ENCODE results near the gene KIAA0753. TPM values are rescaled to one million over a fixed set of nuclear protein-coding genes. Genes with fewer than 3 reads are reported as not detected.

The KIAA0753 gene
- total and polyA plus RNA-seq, 2 donors from 2014 or later: 4.2 to 21.8 TPM

GRCh38 chr17:6684881-6685767, 44.6 kb upstream of the KIAA0753 start:
- H3K9me3 ChIP-seq (ENCODE audit: control insufficient read depth in 2 of 3, insufficient read depth in 1 of 3, low read length in 3 of 3): no peaks in the 10 kb centered on the region
- TF ChIP-seq CTCF (IDR thresholded peaks at IDR 0.05; ENCODE audit: borderline replicate concordance, extremely low read depth, insufficient read depth): no peak
- no peak overlapping the region for H3K4me3 ChIP-seq (ENCODE audit: low read length in 3 of 3)
- FAIRE-seq (no peak), DNase-seq (peak in 1 of 5 donors; percentile 38)
- no peaks in the 10 kb centered on the region for H3K4me1 ChIP-seq (ENCODE audit: control insufficient read depth in 2 of 3, insufficient read depth in 2 of 3, low read depth in 1 of 3, low read length in 3 of 3)
- intact Hi-C loops (cut with DNase I): no loop called here
- H3K9ac ChIP-seq (ENCODE audit: low read length in 3 of 3): no peak overlapping the region
- H3K36me3 ChIP-seq (ENCODE audit: control insufficient read depth in 2 of 3, insufficient read depth in 3 of 3, low read length in 3 of 3): no peaks in the 10 kb centered on the region
- no peaks in the 10 kb centered on the region for H3K27me3 ChIP-seq (ENCODE audit: control insufficient read depth, insufficient read depth, low read length)
- H3K27ac ChIP-seq (ENCODE audit: low read depth in 2 of 2, low read length in 2 of 2): no peak overlapping the region

DNA sequence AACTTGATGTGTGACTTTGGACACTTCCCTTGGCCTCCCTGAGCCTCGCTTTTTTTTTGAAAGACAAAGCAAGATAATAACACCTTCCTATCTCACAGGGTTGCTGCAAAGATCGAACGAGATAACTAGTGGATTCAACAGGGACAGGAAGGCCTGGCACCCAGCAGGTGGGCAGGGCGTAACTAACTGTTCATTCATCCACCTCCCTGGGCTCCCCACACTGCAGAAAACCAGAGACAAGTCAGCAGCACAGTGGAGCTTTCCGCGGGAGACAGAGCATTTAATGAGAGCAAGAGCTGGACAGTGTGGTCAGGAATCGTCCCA, 43.9 kb upstream of the KIAA0753 start:
- no peak for TF ChIP-seq CTCF (IDR thresholded peaks at IDR 0.05; ENCODE audit: borderline replicate concordance, extremely low read depth, insufficient read depth)
- Histone ChIP-seq H3K27ac (ENCODE audit: low read depth in 2 of 2, low read length in 2 of 2) (no peak overlapping the region), H3K9ac (ENCODE audit: low read length in 3 of 3) (no peak overlapping the region), H3K4me1 (ENCODE audit: control insufficient read depth in 2 of 3, insufficient read depth in 2 of 3, low read depth in 1 of 3, low read length in 3 of 3) (no peaks in the 10 kb centered on the region), H3K36me3 (ENCODE audit: control insufficient read depth in 2 of 3, insufficient read depth in 3 of 3, low read length in 3 of 3) (no peaks in the 10 kb centered on the region), H3K27me3 (ENCODE audit: control insufficient read depth, insufficient read depth, low read length) (no peaks in the 10 kb centered on the region), H3K4me3 (ENCODE audit: low read length in 3 of 3) (no peak overlapping the region), H3K9me3 (ENCODE audit: control insufficient read depth in 2 of 3, insufficient read depth in 1 of 3, low read length in 3 of 3) (no peaks in the 10 kb centered on the region)
- intact Hi-C loops (cut with DNase I): no loop called here
- DNase-seq (peak in 1 of 5 donors; percentile 15), FAIRE-seq (no peak)

- Histone ChIP-seq H3K27ac (ENCODE audit: low read depth in 2 of 2, low read length in 2 of 2) (no peak overlapping the region), H3K36me3 (ENCODE audit: control insufficient read depth in 2 of 3, insufficient read depth in 3 of 3, low read length in 3 of 3) (no peaks in the 10 kb centered on the region), H3K9ac (ENCODE audit: low read length in 3 of 3) (no peak overlapping the region), H3K9me3 (ENCODE audit: control insufficient read depth in 2 of 3, insufficient read depth in 1 of 3, low read length in 3 of 3) (no peaks in the 10 kb centered on the region), H3K27me3 (ENCODE audit: control insufficient read depth, insufficient read depth, low read length) (no peaks in the 10 kb centered on the region), H3K4me1 (ENCODE audit: control insufficient read depth in 2 of 3, insufficient read depth in 2 of 3, low read depth in 1 of 3, low read length in 3 of 3) (no peaks in the 10 kb centered on the region), H3K4me3 (ENCODE audit: low read length in 3 of 3) (no peak overlapping the region)
- peak in 1 of 5 donors; percentile 21 for DNase-seq
- TF ChIP-seq CTCF (IDR thresholded peaks at IDR 0.05; ENCODE audit: borderline replicate concordance, extremely low read depth, insufficient read depth): no peak
- intact Hi-C loops (cut with DNase I): no loop called here
- FAIRE-seq: no peak
Observed at GRCh38 chr17:6683730-6684459, 43.4 kb upstream of the KIAA0753 start.

All from kidney (tissue), 14 donors.